Coronary artery (tissue), 2 donors: ENCODE data around the gene TMEM167A.

Experiments
- DNase-seq: peaks from one replicate; pipeline ENCODE4 v3.0.0-alpha.2; 2017; ENCODE audit warnings: low spot score
- H3K27ac ChIP-seq, 2 donors: fragments of 200-600 bp; sonication (generic); one replicate each; pipeline ENCODE4 v1.5.1; 2016 to 2019
- H3K4me3 ChIP-seq: fragments of 200-600 bp; sonication (generic); 2 replicates; pipeline ENCODE4 v1.5.1; 2016; ENCODE audit warnings: mild to moderate bottlenecking, moderate library complexity
- TF ChIP-seq, protein P1 (sequence below): fragments of 200-600 bp; sonication (generic); IDR thresholded peaks from one replicate; pipeline ENCODE4 v1.5.1; 2019; ENCODE audit warnings: antibody characterized with exemption

Gene TMEM167A, protein sequence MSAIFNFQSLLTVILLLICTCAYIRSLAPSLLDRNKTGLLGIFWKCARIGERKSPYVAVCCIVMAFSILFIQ

DNA sequence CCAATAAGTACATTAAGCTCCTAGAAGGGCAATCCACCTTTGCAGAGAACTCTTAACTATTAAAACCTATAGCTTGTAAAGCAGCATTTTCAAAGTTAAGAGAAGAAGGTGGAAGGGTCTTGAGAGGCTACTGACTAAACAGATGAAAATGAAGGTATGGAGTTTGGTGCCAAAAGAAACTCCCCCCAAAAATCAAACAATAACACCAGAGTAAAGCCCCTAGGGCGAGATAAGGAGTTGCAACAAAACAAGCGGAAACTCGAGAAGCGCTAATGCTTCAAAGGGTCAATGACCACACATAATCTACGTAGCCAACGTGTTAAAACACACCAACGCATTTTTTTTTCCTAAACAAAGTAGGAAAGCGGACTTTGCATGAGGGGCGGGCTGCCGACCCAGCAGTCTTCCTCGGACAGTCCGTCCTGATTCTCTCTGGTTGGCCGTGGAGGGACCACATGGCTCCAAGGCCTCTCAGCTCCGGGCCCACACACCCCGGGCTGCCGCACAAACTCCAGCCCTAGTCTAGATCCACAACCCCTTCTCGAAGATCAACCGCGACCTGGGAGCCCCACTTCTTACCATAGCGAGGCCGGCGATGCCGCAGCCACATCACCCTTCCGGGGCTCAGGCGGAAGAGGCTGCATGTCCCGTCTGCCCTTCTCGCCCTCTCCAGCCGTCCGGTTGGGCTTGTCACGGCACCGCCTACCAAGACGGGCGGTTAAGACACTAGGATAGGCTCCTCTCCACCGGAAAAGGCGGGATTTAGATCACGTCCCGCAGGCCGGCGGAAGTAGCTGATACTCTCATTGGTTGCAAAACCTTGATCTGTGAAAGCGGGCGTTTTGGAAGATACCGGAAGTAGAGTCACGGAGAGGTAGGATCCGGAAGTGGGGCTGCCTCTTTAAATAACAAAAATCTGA, at the start of gene TMEM167A, which contains the start of gene XRCC4:
TSS of gene TMEM167A (minus strand) at position 653 of the 920 bp plus-strand sequence. CDS start at position 582, 71 bp downstream.
TSS of gene XRCC4 (plus strand) at position 806 of the 920 bp plus-strand sequence. CDS start 27,373 bp downstream, outside the sequence.
- peak within 1 kb of the TSS; percentile 80 for H3K4me3 ChIP-seq
- TF ChIP-seq, protein P1, sequence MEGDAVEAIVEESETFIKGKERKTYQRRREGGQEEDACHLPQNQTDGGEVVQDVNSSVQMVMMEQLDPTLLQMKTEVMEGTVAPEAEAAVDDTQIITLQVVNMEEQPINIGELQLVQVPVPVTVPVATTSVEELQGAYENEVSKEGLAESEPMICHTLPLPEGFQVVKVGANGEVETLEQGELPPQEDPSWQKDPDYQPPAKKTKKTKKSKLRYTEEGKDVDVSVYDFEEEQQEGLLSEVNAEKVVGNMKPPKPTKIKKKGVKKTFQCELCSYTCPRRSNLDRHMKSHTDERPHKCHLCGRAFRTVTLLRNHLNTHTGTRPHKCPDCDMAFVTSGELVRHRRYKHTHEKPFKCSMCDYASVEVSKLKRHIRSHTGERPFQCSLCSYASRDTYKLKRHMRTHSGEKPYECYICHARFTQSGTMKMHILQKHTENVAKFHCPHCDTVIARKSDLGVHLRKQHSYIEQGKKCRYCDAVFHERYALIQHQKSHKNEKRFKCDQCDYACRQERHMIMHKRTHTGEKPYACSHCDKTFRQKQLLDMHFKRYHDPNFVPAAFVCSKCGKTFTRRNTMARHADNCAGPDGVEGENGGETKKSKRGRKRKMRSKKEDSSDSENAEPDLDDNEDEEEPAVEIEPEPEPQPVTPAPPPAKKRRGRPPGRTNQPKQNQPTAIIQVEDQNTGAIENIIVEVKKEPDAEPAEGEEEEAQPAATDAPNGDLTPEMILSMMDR: no peak
- DNase-seq: peak; percentile 98
- H3K27ac ChIP-seq: peak within 1 kb of the TSS; percentile 73 to 92

DNA sequence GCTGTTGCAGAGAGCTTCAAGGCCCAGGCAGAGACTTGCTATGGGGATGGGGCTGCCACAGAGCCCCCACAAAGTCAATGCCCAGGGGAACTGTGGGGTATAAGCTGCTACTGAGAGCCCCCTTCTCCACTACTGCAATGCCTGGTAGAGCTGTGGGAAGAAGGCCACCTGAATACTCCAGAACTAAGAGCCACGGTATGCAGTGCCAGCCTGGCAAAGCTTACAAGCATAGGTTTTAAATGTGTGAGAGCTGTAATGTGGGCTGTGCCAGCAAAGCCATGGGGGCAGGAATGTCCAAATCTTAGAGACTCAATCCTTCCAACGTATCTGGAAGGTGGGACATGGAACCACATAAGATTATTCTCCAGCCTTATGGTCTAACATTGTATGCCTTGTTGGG, 49.3 kb upstream of the TMEM167A start:
- no peak for DNase-seq
- H3K4me3 ChIP-seq: no peak overlapping the region
- TF ChIP-seq, protein P1: no peak
- H3K27ac ChIP-seq: no peak overlapping the region

DNA sequence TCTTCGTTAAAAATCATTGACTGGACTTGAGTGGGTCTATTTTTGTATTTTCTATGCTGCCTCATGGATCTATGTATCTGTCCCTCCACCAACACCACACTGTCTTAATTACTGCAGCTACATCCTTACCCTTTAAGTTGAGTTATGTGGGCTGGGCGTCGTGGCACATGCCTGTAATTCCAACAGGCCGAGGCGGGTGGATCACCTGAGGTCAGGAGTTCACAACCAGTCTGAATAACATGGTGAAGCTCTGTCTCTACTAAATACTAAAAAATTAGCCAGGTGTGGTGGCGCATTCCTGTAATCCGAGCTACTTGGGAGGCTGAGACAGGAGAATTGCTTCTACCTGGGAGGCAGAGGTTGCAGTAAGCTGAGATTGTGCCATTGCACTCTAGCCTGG, 48.4 kb upstream of the TMEM167A start:
- Histone ChIP-seq H3K4me3 (no peak overlapping the region), H3K27ac (no peak overlapping the region)
- no peak for DNase-seq
- TF ChIP-seq, protein P1: no peak

DNA sequence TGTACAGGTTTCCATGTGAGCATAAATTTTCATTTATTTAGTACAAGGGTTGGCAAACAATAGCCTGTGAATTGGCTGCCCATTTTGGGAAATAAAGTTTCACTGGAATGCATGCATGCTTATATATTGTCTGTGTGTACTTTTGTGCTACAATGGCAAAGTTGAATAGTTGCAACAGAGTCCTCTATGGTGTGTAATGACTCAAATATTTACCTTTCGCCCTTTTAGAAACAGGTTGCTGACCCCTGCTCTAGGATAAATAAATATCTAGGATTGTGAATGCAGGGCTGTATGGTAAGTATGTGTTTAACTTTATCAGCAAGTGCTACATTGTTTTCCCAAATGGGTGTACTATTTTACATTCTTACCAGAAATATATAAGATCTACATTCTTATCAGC, 47.4 kb upstream of the TMEM167A start:
- Histone ChIP-seq H3K4me3 (no peak overlapping the region), H3K27ac (no peak overlapping the region)
- TF ChIP-seq, protein P1: no peak
- DNase-seq: no peak

DNA sequence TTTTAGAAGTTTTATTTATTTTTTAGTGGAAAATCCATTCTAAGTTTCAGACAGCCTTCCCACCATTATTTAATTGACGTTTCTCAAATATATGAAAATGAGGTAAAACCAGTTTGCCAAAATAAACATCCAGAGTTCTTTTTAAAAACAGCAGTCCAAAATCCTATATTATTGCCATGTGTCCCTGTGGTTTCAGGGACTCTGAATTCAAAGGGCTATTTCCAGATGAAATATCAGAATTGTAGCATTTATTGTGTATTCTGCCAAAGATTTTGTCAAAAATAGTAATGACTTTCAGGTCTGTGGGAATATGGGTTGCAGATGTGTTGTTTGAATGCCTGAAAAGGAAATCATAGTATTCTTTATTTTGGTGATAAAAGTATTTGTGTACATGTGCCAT, 41.8 kb upstream of the TMEM167A start:
- TF ChIP-seq, protein P1: no peak
- no peak for DNase-seq
- Histone ChIP-seq H3K27ac (no peak overlapping the region), H3K4me3 (no peak overlapping the region)

DNA sequence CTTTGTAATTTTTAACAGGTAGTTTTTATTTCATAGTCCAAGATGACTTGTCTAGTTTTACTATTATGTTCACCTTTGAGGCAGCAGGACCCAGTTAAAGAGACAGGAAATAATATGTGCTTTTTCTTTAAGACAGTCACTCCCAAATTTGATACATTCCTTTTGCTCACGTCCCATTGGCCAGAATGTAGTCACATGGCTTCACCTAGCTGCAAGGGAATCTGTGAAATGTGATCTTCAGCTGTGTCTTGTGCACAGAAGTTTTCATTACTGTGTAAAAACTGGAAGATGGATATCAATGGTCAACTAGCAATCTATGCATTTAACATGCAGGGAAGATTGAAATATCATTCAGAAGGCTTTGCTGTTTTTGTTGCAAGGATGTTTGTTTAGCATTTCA, 41.3 kb upstream of the TMEM167A start:
- TF ChIP-seq, protein P1: no peak
- no peak for DNase-seq

More for the DNA sequence above, 41.3 kb upstream of the TMEM167A start:
- Histone ChIP-seq H3K27ac (no peak overlapping the region), H3K4me3 (no peak overlapping the region)
